SK-N-SH (cell line): Measurements from ENCODE around the gene THEM4. TPM values are rescaled to one million over a fixed set of nuclear protein-coding genes. Genes with fewer than 3 reads are reported as not detected.
A peak's percentile ranks its signal among the peaks of the same experiment; 100 is the strongest.

Source experiments
- CTCF ChIA-PET: fragments of 300-600, 350-600 bp; formaldehyde crosslinking; extraction: SDS; loops from one replicate; lab custom pipeline; 2021; lab: Yijun Ruan, JAX
- POLR2A ChIA-PET: fragments of 350-600 bp; sonication (Branson Sonifier 250); formaldehyde crosslinking; extraction: SDS; loops from one replicate; lab custom pipeline; 2020; ENCODE audit warnings: antibody characterized with exemption, inconsistent platforms; lab: Yijun Ruan, JAX
- DNase-seq: peaks from one replicate; pipeline ENCODE4 v3.0.0; 2012
- H2AFZ ChIP-seq: fragments of 200-600 bp; sonication (generic); 2 replicates; pipeline ENCODE4 v1.8.1; 2016; ENCODE audit warnings: antibody characterized with exemption, mild to moderate bottlenecking, low read depth
- H3F3A ChIP-seq: fragments of 200-600 bp; sonication (generic); replicated peaks from 2 replicates; pipeline ENCODE3; 2016; ENCODE audit warnings: antibody characterized with exemption, mild to moderate bottlenecking; ENCODE audit not compliant: insufficient read depth
- H3K27ac ChIP-seq, 2 experiments: fragments of 200-500 bp in 1 of 2; fragments of 200-600 bp in 1 of 2; sonication (Bioruptor generic) in 1 of 2; sonication (generic), shearing (Covaris generic) in 1 of 2; 2 replicates each; pipeline versions ENCODE4 v1.5.1 to v1.6.1; 2014 to 2016; ENCODE audit warnings: low read depth in 2 of 2, inconsistent platforms in 1 of 2, low read length in 1 of 2, mild to moderate bottlenecking in 1 of 2, mixed read lengths in 1 of 2
- H3K27me3 ChIP-seq: fragments of 200-600 bp; sonication (generic), shearing (Covaris generic); 2 replicates; pipeline ENCODE4 v1.6.1; 2016; ENCODE audit warnings: mixed run types; ENCODE audit not compliant: insufficient read depth
- H3K36me3 ChIP-seq, 2 experiments: fragments of 200-500 bp in 1 of 2; fragments of 200-600 bp in 1 of 2; sonication (Bioruptor generic) in 1 of 2; sonication (generic) in 1 of 2; replicated peaks in 1 of 2; 2 replicates each; pipeline versions ENCODE3 to v1.5.1; 2014 to 2016; ENCODE audit warnings: low read length in 1 of 2, mild to moderate bottlenecking in 1 of 2; ENCODE audit not compliant: insufficient read depth in 2 of 2, control insufficient read depth in 1 of 2
- H3K4me1 ChIP-seq, 2 experiments: fragments of 200-500 bp in 1 of 2; fragments of 200-600 bp in 1 of 2; sonication (Bioruptor generic) in 1 of 2; sonication (generic), shearing (Covaris generic) in 1 of 2; 2 replicates each; pipeline versions ENCODE4 v1.5.1 to v1.6.1; 2014 to 2016; ENCODE audit warnings: low read depth in 1 of 2, low read length in 1 of 2, mixed run types in 1 of 2; ENCODE audit not compliant: insufficient read depth in 2 of 2, control insufficient read depth in 1 of 2
- H3K4me2 ChIP-seq: fragments of 200-600 bp; sonication (generic), shearing (Covaris generic); 2 replicates; pipeline ENCODE4 v1.6.1; 2017; ENCODE audit warnings: mixed run types
- H3K4me3 ChIP-seq, 2 experiments: fragments of 200-500 bp in 1 of 2; fragments of 200-600 bp in 1 of 2; sonication (Bioruptor generic) in 1 of 2; sonication (generic), shearing (Covaris generic) in 1 of 2; 2 replicates each; pipeline versions ENCODE4 v1.5.1 to v1.8.1; 2014 to 2016; ENCODE audit warnings: low read depth in 2 of 2, inconsistent platforms in 1 of 2, low read length in 1 of 2, mild to moderate bottlenecking in 1 of 2, mixed read lengths in 1 of 2, moderate library complexity in 1 of 2
- H3K79me2 ChIP-seq: fragments of 200-600 bp; sonication (generic); 2 replicates; pipeline ENCODE4 v1.8.1; 2017; ENCODE audit warnings: mild to moderate bottlenecking; ENCODE audit not compliant: insufficient read depth
- H3K9ac ChIP-seq: fragments of 200-600 bp; sonication (generic); 2 replicates; pipeline ENCODE4 v1.6.1; 2017; ENCODE audit warnings: mixed run types
- H3K9me2 ChIP-seq: fragments of 200-600 bp; sonication (generic); 2 replicates; pipeline ENCODE4 v1.6.1; 2017; ENCODE audit warnings: mixed run types
- H3K9me3 ChIP-seq: fragments of 200-600 bp; sonication (generic); 2 replicates; pipeline ENCODE4 v1.6.1; 2017; ENCODE audit warnings: mixed run types, mild to moderate bottlenecking, moderate library complexity
- H4K20me1 ChIP-seq: fragments of 200-600 bp; sonication (generic); 2 replicates; pipeline ENCODE4 v1.6.1; 2017; ENCODE audit warnings: mild to moderate bottlenecking, mixed run types; ENCODE audit not compliant: insufficient read depth
- EP300 ChIP-seq, 2 experiments: IDR thresholded peaks; 2 replicates each; pipeline versions ENCODE4 v1.4.0 to v1.6.1; 2012; ENCODE audit warnings: borderline replicate concordance in 1 of 2, low read depth in 1 of 2, low read length in 1 of 2
- EZH2phosphoT487 ChIP-seq: fragments of 200-600 bp; sonication (generic); IDR thresholded peaks from 2 replicates; pipeline ENCODE4 v1.6.1; 2017; ENCODE audit warnings: low read depth, mixed run types, mild to moderate bottlenecking, antibody characterized with exemption, moderate library complexity, borderline replicate concordance
- FOXJ3 ChIP-seq: sonication (generic); formaldehyde crosslinking; IDR thresholded peaks from 2 replicates; pipeline ENCODE4 v1.5.1; 2020; ENCODE audit warnings: mild to moderate bottlenecking, missing genetic modification reagents
- JUND ChIP-seq: IDR thresholded peaks from 2 replicates; pipeline ENCODE4 v1.4.0; 2012
- MXI1 ChIP-seq: IDR thresholded peaks from 2 replicates; pipeline ENCODE4 v1.6.1; 2012; ENCODE audit warnings: mild to moderate bottlenecking, low read depth, low read length, improper control_type of control experiment
- NFIC ChIP-seq: IDR thresholded peaks from 2 replicates; pipeline ENCODE4 v1.4.0; 2012; ENCODE audit warnings: borderline replicate concordance
- SIN3A ChIP-seq: IDR thresholded peaks from 2 replicates; pipeline ENCODE4 v1.6.1; 2012; ENCODE audit warnings: low read depth, mild to moderate bottlenecking, low read length, moderate library complexity, borderline replicate concordance
- SMC3 ChIP-seq: IDR thresholded peaks from 2 replicates; pipeline ENCODE4 v1.6.1; 2012; ENCODE audit warnings: low read depth, low read length, improper control_type of control experiment
- TCF12 ChIP-seq: IDR thresholded peaks from 2 replicates; pipeline ENCODE4 v1.4.0; 2012
- WGBS: methylation state at CpG from one replicate; pipeline ENCODE4 v1.1.6; 2017; ENCODE audit warnings: low lambda C conversion rate; 5-methylcytosine and 5-hydroxymethylcytosine counted together
- polyA plus RNA-seq, 3 experiments: library from polyadenylated mRNA; depleted of rRNA; stranded (reverse); fragments of >200 nt; gene quantifications; 2 replicates each; pipeline ENCODE4 v1.2.3, GENCODE V29; 2012
- TF ChIP-seq, protein P1 (sequence below): fragments of 200-600 bp; sonication (generic); IDR thresholded peaks from 2 replicates; pipeline ENCODE4 v1.6.1; 2017; ENCODE audit warnings: antibody characterized with exemption, mild to moderate bottlenecking, moderate library complexity
- TF ChIP-seq, protein P2 (sequence below): IDR thresholded peaks from 2 replicates; pipeline ENCODE4; 2012
- TF ChIP-seq, protein P3 (sequence below): IDR thresholded peaks from 2 replicates; pipeline ENCODE4 v1.4.0; 2012; ENCODE audit warnings: low read depth
- TF ChIP-seq, protein P4 (sequence below): fragments of 150-350 bp; IDR thresholded peaks from 2 replicates; pipeline ENCODE4 v1.6.1; 2017; ENCODE audit warnings: antibody characterized with exemption, low read length, low read depth, borderline replicate concordance
- TF ChIP-seq, protein P5 (sequence below): fragments of 150-350 bp; IDR thresholded peaks from 2 replicates; pipeline ENCODE4 v1.6.1; 2016; ENCODE audit warnings: mild to moderate bottlenecking, low read depth, low read length

The THEM4 gene
- polyA plus RNA-seq, 1 of the 3 experiments (the other 2 are of a cell fraction): 10.1 TPM

DNA sequence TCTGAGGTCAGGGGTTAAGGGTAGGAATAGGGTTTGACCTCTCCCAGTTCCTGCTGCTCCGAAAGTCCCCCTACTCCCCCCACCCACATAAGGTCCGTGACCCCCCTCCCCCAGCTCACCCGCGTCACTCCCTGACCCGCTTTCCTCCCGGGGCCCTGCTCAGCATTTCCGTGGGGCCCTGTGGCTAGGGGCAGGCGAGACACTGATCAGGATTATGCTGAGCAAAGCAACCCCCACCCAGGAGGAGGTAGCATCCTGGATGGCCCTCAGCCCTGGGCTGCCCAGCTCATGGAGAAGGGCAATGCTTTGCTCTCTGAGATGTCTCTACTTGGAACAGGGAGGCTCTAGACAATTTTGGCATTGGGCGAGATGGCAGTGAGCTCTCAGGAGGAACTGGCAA is 81.5 kb downstream of the THEM4 start:
- H3K9ac ChIP-seq: no peak overlapping the region

More for the DNA sequence above, 81.5 kb downstream of the THEM4 start:
- H3F3A ChIP-seq: no peaks in the 10 kb centered on the region
- CTCF ChIA-PET: interaction anchor here (2.4 kb wide), 1 partner anchor 8 kb away, joined by 11 read pairs; no protein-coding TSS in a partner anchor
- no peak overlapping the region for H3K4me3 ChIP-seq
- H3K27ac ChIP-seq: peak overlapping the region in 1 of 2 experiments; percentile 53; a peak in 1 of 4 replicates
- no peak overlapping the region for H3K4me2 ChIP-seq
- H3K27me3 ChIP-seq: no peaks in the 10 kb centered on the region
- no peak for DNase-seq
- H3K9me2 ChIP-seq: no peaks in the 10 kb centered on the region
- no peaks in the 10 kb centered on the region for H3K9me3 ChIP-seq
- WGBS: 78% methylated on average over 9 of the region's 9 CpGs
- H3K79me2 ChIP-seq: no peaks in the 10 kb centered on the region
- POLR2A ChIA-PET: interaction anchor here (1.4 to 1.5 kb wide), 2 partner anchors 38 to 64 kb away, joined by 3 to 4 read pairs; partner anchors contain the start of gene MRPL9
- H3K36me3 ChIP-seq: no peaks in the 10 kb centered on the region
- H4K20me1 ChIP-seq: no peaks in the 10 kb centered on the region
- TF ChIP-seq MXI1 (no peak), FOXJ3 (no peak), NFIC (no peak), EZH2phosphoT487 (no peak), SIN3A (no peak), JUND (no peak), TCF12 (no peak), SMC3 (no peak), EP300 (IDR thresholded peaks at IDR 0.05; ENCODE audit: borderline replicate concordance in 1 of 2, low read depth in 1 of 2, low read length in 1 of 2) (no peak)
- TF ChIP-seq, protein P1, sequence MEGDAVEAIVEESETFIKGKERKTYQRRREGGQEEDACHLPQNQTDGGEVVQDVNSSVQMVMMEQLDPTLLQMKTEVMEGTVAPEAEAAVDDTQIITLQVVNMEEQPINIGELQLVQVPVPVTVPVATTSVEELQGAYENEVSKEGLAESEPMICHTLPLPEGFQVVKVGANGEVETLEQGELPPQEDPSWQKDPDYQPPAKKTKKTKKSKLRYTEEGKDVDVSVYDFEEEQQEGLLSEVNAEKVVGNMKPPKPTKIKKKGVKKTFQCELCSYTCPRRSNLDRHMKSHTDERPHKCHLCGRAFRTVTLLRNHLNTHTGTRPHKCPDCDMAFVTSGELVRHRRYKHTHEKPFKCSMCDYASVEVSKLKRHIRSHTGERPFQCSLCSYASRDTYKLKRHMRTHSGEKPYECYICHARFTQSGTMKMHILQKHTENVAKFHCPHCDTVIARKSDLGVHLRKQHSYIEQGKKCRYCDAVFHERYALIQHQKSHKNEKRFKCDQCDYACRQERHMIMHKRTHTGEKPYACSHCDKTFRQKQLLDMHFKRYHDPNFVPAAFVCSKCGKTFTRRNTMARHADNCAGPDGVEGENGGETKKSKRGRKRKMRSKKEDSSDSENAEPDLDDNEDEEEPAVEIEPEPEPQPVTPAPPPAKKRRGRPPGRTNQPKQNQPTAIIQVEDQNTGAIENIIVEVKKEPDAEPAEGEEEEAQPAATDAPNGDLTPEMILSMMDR: no peak
- TF ChIP-seq, protein P2, sequence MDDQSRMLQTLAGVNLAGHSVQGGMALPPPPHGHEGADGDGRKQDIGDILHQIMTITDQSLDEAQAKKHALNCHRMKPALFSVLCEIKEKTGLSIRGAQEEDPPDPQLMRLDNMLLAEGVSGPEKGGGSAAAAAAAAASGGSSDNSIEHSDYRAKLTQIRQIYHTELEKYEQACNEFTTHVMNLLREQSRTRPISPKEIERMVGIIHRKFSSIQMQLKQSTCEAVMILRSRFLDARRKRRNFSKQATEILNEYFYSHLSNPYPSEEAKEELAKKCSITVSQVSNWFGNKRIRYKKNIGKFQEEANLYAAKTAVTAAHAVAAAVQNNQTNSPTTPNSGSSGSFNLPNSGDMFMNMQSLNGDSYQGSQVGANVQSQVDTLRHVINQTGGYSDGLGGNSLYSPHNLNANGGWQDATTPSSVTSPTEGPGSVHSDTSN: no peak
- TF ChIP-seq, protein P3, sequence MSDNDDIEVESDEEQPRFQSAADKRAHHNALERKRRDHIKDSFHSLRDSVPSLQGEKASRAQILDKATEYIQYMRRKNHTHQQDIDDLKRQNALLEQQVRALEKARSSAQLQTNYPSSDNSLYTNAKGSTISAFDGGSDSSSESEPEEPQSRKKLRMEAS: no peak
- TF ChIP-seq, protein P4, sequence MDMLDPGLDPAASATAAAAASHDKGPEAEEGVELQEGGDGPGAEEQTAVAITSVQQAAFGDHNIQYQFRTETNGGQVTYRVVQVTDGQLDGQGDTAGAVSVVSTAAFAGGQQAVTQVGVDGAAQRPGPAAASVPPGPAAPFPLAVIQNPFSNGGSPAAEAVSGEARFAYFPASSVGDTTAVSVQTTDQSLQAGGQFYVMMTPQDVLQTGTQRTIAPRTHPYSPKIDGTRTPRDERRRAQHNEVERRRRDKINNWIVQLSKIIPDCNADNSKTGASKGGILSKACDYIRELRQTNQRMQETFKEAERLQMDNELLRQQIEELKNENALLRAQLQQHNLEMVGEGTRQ: no peak
- TF ChIP-seq, protein P5, sequence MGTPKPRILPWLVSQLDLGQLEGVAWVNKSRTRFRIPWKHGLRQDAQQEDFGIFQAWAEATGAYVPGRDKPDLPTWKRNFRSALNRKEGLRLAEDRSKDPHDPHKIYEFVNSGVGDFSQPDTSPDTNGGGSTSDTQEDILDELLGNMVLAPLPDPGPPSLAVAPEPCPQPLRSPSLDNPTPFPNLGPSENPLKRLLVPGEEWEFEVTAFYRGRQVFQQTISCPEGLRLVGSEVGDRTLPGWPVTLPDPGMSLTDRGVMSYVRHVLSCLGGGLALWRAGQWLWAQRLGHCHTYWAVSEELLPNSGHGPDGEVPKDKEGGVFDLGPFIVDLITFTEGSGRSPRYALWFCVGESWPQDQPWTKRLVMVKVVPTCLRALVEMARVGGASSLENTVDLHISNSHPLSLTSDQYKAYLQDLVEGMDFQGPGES: no peak
- TF ChIP-seq, all 33 proteins: peak for 0
- H3K4me1 ChIP-seq: peaks cover 0 to 52% of the 10 kb centered on the region in 2 experiments; a peak in 1 of 4 replicates
- no peak overlapping the region for H2AFZ ChIP-seq
